Measurements from ENCODE around the gene ZNF605.
A peak's percentile ranks its signal among the peaks of the same experiment; 100 is the strongest.
"Not testable (repeated sequence)": the region's sequence is repeated elsewhere in the genome, so short reads cannot be mapped to it uniquely, and the experiment has no call there.

DNA sequence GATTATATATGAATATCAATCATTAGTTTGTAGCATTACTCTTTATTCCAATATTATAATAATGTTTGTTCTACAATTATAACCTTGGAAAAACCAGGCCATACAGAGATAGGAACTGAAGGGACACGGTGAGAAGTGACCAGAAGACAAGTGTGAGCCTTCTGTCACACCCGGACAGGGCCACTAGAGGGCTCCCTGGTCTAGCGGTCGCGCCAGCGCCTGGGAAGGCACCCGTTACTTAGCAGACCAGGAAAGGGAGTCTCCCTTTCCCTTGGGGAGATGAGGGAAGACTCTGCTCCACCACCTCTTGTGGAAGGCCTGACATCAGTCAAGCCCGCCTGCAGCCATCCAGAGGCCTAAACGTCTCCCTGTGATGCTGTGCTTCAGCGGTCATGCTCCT is 7.8 kb upstream of the ZNF605 start:
- TF ChIP-seq RAD21 (IDR thresholded peaks at IDR 0.05; ENCODE audit: low read depth) = peak; percentile 2; the same call in 1 of the 2 replicates
- TF ChIP-seq CREB1 (IDR thresholded peaks at IDR 0.05; ENCODE audit: low read depth); NFIC (IDR thresholded peaks at IDR 0.05); FOXM1 (IDR thresholded peaks at IDR 0.05; ENCODE audit: borderline replicate concordance, low read depth); TAF1 (IDR thresholded peaks at IDR 0.05; ENCODE audit: low read depth); CEBPB (IDR thresholded peaks at IDR 0.05); EGR1 (IDR thresholded peaks at IDR 0.05); TEAD4 (IDR thresholded peaks at IDR 0.05); EP300 (IDR thresholded peaks at IDR 0.05; ENCODE audit: borderline replicate concordance); REST (IDR thresholded peaks at IDR 0.05; ENCODE audit: low read depth); ZBTB7A (IDR thresholded peaks at IDR 0.05; ENCODE audit: low read depth): not testable (repeated sequence)
- TF ChIP-seq, protein P1, sequence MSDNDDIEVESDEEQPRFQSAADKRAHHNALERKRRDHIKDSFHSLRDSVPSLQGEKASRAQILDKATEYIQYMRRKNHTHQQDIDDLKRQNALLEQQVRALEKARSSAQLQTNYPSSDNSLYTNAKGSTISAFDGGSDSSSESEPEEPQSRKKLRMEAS (IDR thresholded peaks at IDR 0.05) = not testable (repeated sequence)
